ENCODE data around the gene EDN1.
"Not testable (repeated sequence)": the region's sequence is repeated elsewhere in the genome, so short reads cannot be mapped to it uniquely, and the experiment has no call there.

EDN1 gene

DNA sequence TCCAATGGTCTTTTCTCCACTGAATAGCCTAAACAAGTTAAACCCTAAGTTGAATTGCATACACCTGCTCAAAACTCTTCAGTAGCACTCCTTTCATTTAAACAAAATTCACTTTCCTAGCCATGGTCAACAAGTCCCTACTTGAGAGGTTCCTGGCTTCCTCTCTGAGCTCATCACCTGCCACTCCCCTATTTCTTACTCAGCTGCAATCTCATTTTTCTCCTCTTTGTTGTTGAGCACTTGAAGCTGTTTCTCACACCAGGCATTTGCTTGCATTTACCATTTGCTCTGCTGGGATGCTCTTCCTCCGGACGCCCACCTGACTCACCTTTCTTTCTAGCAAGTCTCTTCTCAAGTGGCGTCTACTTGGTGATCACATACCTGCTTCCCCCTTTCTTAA lies 38.5 kb downstream of the EDN1 start:
- DNase-seq, result no peak

DNA sequence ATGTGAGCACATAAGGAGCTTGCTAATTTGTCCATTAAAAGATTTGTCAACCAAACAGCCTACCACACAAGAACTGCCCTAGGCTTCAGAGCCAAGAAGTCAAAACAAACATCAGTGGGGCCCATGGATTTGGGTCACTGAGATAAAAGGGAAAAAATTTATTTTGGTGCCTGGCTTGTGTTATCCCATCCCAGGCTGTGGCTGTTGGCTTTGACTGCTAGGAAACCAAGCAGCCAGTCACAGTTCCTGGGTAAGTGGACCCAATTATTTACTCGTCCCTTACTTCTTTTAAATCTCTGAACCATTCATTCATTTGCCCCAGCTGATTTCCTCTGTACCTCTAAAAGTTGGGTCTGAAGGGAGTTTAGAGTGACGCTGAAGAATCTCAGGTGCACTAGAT lies 41.3 kb downstream of the EDN1 start:
- DNase-seq, result no peak

DNA sequence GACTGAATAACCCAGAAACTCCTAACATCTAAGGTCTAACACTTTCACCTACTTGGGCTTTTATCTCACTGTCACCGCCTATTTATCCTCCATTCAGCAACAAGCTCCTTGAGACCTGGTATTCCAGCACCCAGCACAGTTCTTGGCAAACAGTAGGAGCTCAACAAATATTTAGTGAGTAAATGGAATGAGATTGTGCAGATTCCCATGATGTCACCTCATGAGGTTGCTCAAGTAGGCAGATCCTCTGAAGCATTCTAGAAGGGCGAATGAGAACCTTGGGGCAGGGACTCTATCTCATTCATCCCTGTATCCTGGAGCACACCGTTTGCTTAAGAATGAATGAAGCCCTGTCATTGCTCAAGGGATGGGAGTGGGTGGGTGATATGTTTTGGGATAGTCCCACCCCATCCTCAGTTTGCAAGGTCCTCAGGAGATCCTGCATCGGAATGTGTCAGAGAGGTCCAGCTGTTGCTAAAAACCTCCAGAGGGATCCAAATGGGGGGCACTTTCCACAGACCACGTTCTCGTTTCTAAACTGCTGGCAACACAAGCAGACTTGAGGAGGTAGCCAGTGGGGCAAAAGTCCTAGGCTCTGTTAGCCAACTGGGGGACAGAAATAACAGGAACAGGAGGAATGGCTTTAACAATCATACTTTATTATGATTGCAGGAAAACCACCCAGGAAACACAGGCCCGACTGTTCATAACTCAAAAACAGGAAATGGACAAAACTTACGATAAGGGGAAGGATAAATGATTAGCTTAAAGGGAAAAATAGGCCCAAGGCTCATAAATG lies 42.0 kb downstream of the EDN1 start:
- no peak for DNase-seq

DNA sequence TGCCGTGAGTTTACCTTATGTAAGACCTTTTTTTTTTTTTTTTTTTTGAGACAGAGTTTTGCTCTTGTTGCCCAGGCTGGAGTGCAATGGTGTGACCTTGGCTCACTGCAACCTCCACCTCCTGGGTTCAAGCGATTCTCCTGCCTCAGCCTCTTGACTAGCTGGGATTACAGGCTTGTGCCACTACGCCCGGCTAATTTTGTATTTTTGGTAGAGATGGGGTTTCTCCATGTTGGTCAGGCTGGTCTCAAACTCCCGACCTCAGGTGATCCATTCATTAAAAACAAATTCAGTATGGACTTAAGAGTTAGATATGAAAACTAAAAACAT lies 42.6 kb downstream of the EDN1 start:
- not testable (repeated sequence) for DNase-seq

DNA sequence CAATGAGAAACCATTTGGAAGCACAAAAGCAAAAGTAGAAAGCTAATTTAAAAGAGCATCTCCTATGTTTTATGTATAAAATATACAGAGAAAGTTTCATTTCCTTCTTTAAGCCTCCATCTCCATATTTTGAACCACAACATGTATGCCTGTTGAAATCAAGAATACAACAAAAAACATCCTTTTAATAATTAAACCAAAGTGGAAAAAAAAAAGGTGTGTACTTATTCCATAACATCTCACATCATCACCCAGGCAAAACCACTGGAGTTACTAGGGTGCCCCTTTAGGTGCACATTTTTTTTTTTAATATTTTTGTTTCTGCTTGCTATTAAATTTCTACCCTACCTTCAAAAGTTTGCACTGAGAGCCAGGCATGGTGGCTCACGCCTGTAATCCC lies 43.0 kb downstream of the EDN1 start:
- DNase-seq, result no peak

DNA sequence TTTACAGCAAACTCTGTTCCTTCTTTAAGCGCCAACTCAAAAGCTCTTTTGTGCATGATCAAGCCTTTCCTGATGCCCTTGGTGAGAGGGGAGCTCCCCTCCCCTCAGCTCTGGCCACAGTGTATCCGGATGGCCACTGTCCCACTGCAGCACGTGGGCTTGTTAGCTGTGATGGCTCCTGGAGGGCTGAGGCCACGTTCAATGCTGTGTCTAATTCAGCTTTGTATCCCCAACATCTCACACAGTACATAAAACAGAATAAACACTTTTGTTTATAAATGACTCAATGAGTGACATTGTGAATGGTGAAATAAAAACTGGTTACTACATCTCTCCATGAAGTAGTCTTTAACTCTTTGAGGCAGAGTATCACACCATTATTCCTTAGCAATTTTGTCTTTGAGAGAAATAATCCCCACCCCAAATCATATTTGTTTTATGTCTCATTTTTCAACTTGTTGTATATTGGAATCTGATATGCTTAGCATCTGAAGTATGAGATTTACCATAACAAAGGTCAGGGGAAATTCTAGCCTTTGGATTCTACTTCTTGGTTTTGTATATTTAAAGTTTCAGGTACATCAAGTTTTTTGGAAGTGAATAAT lies 44.5 kb downstream of the EDN1 start:
- no peak for DNase-seq

DNA sequence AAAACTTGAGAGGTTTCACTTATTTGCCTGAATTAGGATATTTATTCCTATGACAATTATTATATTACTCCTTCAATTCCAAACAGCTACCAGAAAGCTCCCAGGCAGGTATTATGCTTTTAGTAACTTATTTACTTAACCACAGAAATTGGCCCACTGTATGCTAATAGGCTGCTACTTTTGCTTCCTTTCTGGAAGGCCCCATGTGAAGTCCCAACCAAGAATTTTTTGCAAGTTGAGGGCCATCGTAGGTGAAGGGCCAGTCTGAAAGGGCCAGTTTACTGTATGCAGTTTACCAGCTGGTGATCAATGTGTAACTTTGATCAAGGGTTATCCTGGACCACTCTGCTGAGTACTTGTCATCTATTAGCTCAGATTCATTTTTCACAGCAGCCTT lies 45.0 kb downstream of the EDN1 start:
- DNase-seq, result no peak

DNA sequence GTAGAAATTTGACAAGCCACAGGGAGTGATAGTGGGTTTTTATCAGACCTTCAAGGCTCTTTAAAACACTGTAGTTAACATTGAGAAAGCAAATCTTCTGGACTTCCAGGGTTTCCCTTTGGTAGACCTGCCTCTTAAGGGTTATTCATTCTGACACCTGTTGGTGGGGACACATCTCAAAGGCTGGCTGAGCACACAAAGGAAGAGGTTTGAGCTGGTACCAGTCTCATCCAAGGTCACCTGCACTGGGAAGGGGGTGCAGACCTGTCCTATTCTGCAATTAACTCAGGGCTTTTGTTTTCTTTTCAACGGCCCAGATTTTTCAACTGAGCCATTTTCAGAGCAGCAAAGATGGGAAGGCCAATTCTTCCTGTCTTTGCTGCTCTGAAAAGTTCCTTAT lies 45.6 kb downstream of the EDN1 start:
- no peak for DNase-seq

DNA sequence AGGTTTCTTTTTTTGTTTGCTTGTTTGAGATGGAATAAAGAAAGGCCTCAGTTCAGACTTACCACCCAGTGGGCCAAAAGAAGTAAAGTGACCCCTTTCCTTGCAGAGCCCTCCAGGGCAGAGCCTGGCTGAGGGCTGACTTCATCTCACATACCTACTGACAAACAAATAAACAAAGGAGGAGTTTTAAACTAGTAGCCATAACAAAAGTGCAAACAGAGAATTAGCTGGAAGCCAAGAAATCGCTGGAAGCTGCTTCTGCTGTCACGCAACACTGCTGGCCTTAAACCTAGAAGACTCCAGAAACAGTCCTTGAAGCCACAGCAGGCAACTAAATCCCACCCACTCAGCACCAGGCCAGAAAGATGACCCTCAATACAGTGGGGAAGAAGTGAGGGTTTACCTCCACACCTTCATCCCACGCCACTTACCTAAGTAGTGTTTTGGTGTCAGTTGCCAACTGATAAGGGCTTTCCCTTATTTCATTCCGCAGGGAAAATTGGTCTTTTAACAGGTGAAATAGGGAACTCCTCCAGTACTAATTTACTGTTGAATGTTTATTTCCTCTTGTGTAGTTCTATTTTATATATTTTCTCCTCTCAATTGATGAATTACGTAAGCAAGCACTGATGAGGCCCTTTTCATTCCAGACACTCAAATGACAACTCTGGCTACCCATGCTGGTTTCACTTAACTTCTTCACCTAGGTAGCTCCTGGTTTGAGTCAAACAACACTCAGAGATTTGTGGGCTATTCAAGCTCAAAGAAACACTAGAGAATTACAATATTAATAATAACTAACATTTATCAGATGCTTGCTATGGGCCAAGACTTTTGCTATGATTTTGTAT lies 46.2 kb downstream of the EDN1 start:
- no peak for DNase-seq

DNA sequence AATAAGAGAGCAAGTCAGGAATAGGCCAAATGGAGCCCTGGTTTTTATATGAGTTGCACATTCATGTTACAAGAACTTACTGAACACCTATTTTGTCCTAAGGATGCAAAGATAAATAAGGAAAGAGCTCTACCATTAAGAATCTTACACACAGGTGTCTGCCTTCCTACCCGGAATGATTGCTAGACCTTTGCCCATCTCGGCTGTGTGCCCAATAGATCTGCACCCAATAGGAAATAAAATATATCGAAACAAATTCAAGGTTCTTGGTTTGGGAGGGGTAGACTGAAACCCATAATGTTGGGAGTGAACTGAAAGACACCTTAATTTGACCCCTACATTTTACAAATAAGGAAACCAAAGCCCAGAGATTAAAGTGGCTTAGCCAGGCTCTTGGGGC lies 48.9 kb downstream of the EDN1 start:
- DNase-seq, result no peak

DNA sequence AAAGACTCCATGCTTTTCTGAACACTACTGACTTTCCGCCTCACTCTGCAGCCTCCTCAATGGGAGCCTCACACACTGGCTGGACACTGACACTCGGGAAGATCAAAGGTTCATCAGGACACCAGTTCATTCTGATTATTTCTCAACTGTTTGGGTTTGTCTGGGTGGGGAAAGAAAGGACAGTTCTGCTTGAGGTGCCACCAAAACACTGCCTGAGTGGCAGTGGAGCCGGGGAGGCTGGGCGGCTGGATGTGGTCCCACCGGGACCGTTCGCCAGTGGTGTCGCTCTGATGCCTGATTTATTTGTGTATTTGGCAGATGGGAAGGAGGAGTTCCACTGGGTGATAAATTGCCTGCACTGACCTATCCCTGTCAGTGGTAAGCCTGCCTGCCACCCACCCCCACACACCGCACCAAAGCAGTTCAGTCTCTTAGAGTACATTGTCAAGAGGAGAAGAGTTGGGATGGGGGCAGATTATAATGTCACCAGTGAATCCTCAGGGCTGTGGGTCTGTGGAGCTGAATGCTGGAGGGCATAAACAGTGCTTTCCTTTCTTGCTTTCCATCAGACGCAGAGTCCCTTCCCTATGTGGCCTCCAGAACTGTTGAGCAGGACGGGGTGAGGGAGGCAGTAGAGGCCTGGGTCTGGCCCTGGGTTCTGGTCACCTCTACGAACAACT lies 49.8 kb downstream of the EDN1 start:
- no peak for DNase-seq

DNA sequence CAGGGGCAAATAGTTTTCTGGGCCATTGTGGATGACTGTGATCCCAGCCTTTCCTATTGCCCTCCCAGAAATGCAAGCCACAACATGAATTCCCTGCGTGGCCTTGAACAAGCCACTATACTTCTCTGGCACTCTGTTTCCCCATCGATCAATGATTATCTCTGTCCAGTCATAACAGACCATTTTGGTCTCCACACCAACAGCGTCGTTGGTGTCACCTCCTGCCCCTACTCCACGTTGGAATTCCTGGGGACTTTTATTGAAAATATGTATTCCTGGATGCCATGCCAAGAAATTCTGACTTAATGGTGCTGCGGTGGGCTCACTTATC lies 50.3 kb downstream of the EDN1 start:
- no peak for DNase-seq

DNA sequence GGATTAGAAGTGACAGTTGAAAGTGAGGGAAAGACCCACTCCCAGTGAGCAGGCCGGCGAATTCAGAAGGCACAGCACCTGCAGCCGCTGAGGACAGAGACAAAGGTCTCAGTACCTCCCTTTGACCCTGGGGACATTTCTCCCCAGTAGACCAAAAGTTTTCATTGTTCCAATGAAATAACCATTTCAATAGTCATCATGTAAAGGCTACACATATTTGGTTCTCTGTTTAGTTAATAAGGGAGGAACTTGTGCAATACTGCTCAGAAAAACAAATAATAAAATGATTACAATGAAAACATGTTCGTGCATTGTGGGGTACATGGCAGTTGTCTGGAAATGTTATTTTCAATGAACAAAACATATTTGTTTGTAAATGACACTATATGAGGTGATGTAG lies 52.5 kb downstream of the EDN1 start:
- DNase-seq, result no peak

DNA sequence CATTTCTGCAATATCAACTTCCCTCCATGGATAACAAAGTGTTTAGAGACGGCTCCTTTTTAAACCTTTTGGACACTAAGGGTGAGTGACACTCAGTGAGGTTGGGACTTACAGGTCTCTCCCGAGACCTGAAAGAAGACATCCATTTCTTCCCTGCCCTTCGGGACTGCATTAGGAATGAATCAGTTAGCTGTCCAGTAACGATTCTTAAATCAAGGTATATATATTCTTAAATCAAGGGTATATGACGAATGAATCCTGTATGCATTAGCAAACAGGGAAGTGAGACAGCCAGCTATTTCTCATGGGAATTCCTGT lies 52.9 kb downstream of the EDN1 start:
- no peak for DNase-seq

DNA sequence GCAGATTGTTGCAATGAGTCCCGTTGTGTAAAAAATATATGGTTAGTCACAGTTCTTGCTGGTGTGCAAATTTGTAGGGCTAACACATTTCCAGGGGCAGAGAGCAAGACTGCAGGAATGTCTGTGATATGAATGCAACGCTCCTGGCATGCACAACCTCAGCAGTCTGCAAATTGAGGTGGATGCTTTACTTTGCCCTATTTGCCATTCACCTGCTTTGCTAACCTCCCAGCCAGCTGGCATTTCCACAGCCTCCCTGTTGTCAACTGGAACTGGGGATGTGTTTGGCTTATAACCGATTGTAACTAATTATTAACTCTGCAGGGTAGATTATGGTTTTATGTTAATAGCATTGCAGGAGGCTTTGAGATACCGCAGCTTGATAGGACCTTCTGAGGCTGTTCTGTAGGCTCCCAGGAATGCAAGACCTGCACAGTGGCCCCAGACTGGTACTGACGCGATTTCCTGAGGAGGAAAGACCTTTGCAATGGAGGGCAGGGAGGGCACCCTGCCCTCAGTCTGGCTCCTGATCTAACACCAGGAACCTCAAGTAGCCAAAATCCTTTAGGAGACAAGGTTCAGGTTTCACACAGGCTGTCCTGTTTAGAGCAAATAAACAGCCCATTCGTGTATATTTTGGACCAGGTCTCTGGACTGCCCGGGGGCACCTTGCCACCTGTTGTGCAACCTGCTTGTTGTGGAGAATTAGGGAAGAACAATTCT lies 53.4 kb downstream of the EDN1 start:
- DNase-seq, result no peak

DNA sequence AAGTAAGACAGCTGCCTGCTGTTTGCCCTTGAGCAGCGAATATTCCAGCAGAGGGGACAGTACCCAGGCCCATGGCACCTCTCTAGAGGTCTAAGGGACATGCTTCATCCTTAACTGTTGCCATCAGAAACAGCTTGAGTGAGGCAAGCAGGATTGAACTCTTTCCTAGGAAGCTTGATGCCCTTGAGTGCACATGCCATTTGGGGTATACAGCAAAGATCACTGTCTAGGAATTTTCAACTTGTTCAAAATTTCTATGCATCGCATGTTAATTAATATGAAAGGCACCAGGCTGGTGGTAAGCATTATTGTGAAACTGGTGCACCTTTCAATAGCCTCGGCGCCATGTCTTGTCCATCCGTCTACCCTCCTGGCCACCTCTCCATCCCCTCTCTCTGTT lies 54.1 kb downstream of the EDN1 start:
- no peak for DNase-seq

DNA sequence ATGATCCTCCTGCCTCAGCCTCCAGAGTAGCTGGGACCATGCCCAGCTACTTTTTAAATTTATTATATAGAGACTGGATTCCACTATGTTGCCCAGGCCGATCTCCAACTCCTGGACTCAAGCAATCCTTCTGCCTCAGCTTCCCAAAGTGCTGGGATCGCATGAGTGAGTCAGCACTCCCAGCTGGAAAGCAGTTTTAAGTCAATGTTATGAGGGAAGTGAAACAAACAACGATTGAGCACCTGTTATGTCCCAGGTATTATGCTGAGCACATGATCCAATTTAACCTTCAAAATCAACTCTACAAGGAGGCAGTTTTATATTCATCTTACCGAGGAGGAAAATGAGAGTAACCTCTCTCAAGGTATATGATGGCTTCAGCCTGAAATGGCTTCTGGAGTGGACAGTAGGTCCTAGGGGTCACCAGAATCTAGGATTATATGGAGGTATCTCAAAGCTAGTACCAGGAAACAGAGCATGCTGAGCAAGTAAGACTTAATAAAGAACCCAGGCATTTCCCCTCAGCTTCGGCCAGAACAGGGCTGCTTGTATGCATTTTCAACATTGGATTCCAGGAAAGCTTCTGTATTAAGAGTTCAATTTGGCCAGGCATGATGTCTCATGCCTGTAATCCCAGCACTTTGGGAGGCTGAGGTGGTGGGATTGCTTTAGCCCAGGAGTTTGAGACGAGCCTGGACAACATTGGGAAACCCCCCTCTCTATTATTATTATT lies 55.0 kb downstream of the EDN1 start:
- DNase-seq, result no peak

DNA sequence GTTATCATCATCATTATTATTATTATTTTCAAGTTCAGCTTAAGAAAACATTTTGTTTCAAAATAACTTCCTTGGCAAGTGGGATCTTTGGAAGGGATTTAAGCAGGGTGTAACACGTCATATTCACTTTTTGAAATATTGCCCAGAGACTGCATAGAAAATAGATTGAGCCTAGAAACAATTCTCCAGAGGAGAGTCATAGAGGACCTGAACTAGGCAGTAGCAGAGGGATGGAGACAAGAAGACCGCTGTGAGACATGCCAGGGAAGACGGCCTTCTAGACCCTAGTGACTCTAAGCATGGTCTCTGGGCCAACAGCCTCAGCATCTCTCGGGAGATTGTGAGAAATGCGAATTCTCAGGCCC lies 55.5 kb downstream of the EDN1 start:
- DNase-seq, result no peak
